GM12892 (cell line): ENCODE measurements around the gene ZNF438.

Experiments used
- POLR2AphosphoS5 ChIP-seq: IDR thresholded peaks from 2 replicates; pipeline ENCODE4 v1.6.1; 2011; ENCODE audit warnings: low read depth, low read length, control low read depth
- TAF1 ChIP-seq: IDR thresholded peaks from 2 replicates; pipeline ENCODE4 v1.6.1; 2011; ENCODE audit warnings: low read depth, mild to moderate bottlenecking, control low read depth, low read length, borderline replicate concordance

DNA sequence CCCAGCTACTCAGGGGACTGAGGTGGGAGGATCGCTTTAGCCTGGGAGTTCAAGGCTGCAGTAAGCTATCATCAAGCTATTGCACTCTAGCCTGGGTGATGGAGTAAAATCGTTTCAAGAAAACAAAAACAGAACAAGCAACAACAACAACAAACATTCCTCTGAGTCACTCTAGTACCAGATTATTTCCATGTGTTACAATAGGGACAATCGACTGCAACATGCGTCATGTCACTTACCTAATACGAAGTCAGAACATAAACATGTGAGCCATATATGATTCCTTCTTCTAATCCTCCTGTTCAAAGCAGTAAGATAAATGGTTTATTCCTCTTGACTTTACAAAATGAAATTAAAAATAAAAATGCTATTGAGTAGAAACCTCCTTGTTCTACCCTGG, 57.3 kb downstream of the ZNF438 start:
- TF ChIP-seq TAF1 (no peak), POLR2AphosphoS5 (no peak)
